Ammon's horn (tissue), 1 donor: ENCODE measurements around the gene ESPN.
"Not testable (repeated sequence)": the region's sequence is repeated elsewhere in the genome, so short reads cannot be mapped to it uniquely, and the experiment has no call there.

ENCODE experiments used
- DNase-seq: peaks from one replicate; pipeline ENCODE4 v3.0.0-alpha.2; 2016; ENCODE audit warnings: low spot score

Gene ESPN

GRCh38 chr1:6485168-6486101, 60.9 kb downstream of the ESPN start:
- DNase-seq: no peak

- peak; percentile 83 for DNase-seq
Measured at GRCh38 chr1:6486433-6487011, 61.9 kb downstream of the ESPN start.

- no peak for DNase-seq
Measured at GRCh38 chr1:6487804-6488484, 63.4 kb downstream of the ESPN start.

- DNase-seq: no peak
Measured at GRCh38 chr1:6488602-6489382, 64.2 kb downstream of the ESPN start.

DNA sequence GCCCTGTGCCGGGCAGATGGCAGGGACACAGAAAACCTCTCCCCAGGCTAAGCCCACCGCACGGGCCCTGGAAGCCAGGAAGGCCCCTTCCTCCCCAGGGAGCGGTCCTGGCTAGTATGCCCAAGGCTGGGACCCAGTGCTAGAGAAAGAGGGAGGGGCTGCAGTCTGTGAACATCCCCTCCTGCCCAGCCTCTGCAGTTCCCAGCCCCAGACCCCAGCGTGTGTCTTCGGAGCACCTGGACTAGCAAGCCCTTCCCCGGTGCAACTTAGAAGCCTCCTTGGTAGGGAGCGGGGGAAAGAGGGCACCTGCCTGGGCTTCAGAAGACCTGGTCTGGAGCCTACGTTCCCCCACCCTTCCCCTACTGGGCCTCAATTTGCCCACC, 64.8 kb downstream of the ESPN start:
- no peak for DNase-seq

- DNase-seq: peak; percentile 61
Measured at GRCh38 chr1:6489799-6490180, 65.2 kb downstream of the ESPN start.

DNA sequence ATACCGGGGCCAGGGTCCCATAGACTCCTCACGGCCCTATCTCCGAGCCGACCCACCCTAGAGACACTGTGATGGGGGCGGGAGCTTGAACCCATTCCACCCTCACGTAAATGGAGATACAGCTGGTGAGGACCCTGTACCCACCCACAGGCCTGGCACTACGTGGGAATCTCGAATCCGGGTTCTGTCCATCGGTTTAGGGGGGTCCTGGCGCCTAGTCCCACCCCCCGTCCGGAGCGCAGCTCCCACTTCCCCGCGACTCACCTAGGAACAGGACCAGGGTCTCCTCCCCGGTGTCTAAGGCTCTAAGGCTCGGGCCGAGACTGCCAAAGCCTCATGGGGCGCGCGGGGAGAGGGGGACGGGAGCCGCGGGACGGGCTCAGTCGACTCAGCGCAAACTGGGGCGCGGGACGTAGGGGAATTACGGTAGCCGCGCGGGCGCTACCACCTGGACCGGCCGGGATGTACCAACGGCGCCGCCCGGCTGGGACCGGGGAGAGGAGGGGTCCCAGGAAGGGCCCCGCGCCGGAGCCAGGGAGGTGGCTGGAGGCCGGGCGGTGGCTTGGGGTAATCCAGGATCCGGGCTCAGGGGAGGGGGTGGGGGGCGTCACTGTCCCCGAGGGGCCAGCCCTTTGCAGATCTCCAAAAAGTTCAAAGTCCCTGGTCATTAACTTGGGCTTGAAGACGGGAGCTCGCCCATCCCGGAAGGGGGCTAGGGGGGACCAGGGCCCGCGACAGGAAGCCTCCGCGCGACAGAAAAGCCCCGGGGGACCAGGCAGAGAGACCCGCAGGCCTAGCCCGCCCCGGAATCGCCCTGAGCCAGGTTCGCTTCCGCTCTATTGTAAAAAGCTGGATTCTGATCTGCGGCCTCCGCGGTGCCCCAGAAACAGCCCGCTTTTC, 65.9 kb downstream of the ESPN start:
- DNase-seq: peak; percentile 42

DNA sequence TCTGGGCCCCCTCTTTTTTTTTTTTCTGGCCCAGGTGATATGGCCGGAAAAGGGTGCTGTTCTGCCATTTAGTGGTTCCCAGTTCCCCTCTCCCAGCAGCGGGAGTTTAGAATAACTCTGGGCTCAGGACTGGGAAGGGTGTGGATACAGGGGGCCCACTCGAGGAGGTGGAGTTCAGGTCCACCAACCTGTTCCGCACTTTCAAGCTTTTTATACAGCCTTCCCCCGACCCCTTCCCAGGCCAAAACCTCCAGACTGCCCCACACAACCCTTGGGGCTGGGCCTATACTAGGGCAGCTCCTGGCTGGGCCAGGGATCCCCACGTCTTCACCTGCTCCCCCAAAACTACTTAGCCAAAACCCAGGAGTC, 66.5 kb downstream of the ESPN start:
- no peak for DNase-seq

GRCh38 chr1:6491480-6491962, 66.9 kb downstream of the ESPN start, which contains the start of gene PLEKHG5:
Gene PLEKHG5 (minus strand): TSS chr1:6491667. CDS start chr1:6477571, 14,096 bp downstream.
- DNase-seq: no peak

GRCh38 chr1:6491966-6492365, 67.4 kb downstream of the ESPN start:
- no peak for DNase-seq

DNA sequence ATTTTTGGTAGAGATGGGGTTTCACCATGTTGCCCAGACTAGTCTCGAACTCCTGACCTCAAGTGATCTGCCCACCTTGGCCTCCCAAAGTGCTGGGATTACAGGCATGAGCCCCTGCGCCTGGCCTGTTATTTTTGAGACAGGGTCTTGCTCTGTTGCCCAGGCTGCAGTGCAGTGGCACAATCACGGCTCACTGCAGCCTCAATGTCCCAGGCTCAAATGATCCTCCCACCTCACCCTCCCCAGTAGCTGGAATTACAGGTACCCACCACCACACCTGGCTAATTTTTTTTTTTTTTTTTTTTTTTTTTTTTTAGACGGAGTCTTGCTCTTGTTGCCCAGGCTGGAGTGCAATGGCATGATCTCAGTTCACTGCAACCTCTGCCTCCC, 69.3 kb downstream of the ESPN start:
- not testable (repeated sequence) for DNase-seq

DNA sequence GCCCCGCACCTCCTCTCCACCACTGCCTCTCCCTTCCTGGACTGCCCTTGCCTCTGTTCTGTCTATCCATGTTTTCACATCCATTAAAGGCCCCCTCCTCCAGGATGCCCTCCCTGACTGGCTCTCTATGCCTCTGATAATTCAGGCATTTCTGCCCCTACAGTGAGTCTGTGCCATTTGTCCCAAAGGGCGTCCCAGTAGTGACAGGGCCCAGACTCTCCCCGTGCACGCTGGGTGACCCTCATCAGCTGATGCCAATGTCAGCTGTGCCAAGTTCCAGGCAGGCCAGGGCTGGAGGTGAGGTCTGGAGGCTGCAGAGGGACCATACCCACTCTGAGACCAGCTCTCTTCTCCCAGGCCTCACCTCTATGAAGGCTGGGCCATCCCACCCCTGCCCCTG, 70.1 kb downstream of the ESPN start:
- DNase-seq: no peak

DNA sequence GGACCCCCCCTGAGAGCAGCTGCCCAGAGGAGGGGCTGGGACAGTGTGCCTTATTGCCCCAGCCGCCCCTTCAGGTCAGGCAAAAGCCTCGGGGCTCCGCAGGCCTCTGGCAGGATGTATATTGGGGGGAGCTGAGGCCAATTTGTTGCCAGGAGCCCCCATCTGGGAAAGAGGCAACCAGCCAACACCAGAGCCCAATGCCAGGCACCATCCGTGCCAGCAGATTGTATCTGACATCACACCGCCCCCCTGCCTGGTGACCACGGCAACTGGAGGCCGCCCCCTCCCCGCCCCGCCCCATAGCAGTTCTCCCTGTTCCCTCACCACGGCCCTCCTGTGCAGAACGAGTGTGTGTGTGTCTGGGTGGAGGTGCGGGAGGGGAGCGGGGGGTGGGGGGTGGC, 70.5 kb downstream of the ESPN start:
- DNase-seq: peak; percentile 64

DNA sequence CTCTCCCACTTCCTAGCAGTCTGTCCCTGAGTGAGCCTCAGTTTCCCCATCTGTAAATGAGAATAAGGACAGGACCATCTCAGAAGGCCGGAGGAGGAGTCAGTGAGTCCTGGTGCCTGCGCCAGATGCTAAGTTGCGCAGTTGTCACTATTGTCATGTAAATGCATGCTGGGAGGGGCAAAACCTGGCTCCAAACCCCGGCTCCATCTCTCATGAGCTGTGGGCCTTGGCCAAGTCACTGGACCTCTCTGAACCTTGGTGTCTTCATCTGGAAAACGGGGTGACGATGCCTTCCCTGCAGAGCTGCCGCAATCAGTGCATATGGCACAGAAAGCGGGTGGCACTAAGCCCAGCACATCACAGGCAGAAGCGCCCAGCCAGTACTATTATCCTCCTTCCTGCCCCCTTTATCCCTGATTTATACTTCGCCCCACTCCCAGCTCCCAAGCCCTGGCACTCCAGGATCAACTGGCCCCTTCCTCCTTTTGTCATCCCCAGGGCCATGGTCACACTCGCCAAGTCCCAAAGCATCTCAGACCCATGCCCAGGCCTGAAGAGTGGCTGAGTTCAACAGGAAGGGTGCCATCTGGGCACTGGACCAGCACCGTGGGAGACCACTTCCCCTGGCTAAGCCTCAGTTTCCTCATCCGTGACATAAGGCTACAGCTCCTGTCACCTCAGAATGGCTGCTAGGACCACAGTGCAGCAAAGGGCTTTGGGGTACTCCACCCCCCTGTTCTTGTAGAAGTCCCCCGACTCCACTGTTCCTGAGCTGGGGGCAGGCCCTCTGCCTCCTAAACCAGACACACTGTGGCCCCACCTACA, 71.2 kb downstream of the ESPN start:
- peak; percentile 52 for DNase-seq

DNA sequence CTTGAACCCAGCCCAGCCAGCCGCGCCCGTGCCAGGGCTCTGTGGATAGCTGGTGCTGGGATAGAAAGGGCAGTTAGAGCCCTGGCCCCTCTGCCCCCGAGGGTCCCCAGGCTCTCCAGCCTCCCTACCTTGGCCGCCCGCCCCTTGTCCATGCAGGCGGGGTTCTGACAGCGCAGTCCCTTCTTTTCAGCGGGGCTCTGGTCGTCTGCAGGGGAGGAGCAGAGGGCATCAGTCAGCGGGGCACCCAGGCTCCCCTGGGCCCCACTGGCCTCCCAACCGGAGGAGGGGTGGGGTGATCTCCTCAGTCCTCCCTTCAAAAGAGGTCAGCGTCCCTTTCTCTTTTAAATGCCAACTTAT, 71.8 kb downstream of the ESPN start:
- no peak for DNase-seq

- DNase-seq: no peak
Measured at GRCh38 chr1:6496890-6497214, 72.3 kb downstream of the ESPN start.

DNA sequence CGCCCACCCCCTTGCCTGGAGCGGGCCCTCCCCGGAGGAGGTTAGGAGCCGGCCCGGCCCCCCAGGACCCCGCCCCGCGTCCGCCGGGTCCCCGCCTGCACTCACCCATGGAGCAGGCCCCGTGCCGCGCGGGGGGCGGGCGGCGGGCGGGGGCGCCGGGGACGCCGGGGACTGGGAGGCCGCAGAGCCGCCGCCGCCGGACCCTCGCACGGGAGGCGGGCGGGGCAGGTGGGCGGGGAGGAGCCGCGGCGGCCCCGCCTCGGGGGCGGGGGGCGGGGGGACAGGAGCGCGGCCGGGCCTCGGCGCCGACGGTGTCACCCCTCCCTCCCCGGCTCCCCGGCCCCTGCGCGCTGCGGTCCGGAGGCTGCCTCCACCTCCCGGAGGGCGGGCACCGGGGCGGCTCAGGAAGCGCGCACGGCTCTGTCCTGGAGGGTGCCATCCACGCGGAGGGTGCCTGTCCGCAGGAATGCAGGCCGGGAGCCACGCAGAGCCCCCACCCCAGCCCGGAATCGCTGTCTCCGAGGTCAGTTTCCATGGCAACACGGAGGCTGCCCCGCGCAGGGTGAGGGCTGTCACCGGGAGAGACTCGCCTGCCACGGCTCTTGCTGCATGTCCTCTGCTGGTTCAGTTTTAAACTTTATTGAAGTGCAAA, 72.8 kb downstream of the ESPN start:
- DNase-seq: peak; percentile 45

DNA sequence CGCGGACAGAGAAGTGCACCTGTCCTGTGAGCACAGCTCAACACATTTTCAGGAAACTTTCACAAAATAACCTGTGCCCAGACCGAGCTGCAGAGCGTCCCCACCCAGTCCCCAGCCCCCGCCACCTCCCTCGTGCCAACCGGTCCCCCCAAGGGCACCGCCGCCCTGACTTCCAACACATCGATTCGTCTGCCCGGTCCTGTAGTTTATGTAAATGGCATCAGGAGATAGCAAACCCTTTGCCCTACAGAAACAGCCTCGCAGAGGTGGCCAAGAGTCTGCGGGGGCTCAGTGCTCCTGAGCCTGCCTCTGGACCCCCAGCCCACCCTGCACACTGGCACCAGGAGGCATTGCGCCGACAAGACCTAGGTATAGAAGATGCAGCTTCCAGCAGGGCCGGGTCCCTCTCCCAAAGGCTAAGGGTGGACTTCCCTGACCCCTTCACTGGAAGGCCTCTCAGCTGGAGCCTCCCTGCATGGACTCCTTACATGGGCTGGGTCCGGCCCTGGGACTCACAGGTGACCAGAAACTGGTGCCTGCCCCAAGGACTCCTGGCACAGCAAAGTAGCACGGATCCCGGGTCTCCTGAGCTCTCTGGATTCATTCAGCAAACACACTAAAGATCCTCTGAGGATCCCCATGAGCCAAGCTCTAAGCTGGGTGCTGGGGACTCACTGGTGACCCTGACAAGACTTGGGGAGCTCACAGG, 73.4 kb downstream of the ESPN start:
- DNase-seq: no peak

- no peak for DNase-seq
Measured at GRCh38 chr1:6498576-6499111, 74.1 kb downstream of the ESPN start.
